Endodermal cell (in vitro differentiated cells): ENCODE measurements around the gene DLST. TPM values are rescaled to one million over a fixed set of nuclear protein-coding genes. Genes with fewer than 3 reads are reported as not detected.

Experiments
- DNase-seq: peaks from one replicate; pipeline ENCODE4 v3.0.0-alpha.2; 2017
- H3K27ac ChIP-seq: 2 replicates; pipeline ENCODE4 v1.5.1; 2013; ENCODE audit warnings: mild to moderate bottlenecking, low read depth, low read length, moderate library complexity
- H3K27me3 ChIP-seq: 2 replicates; pipeline ENCODE4 v1.6.1; 2013; ENCODE audit warnings: mild to moderate bottlenecking, low read length, moderate library complexity; ENCODE audit not compliant: insufficient read depth, control insufficient read depth, poor library complexity, severe bottlenecking
- H3K36me3 ChIP-seq: 2 replicates; pipeline ENCODE4 v1.7.0; 2013; ENCODE audit warnings: mild to moderate bottlenecking, low read length, moderate library complexity; ENCODE audit not compliant: control insufficient read depth, insufficient read depth
- H3K4me1 ChIP-seq: one replicate; pipeline ENCODE4 v1.7.0; 2013; ENCODE audit warnings: low read length; ENCODE audit not compliant: control insufficient read depth, insufficient read depth
- H3K4me3 ChIP-seq: 2 replicates; pipeline ENCODE4 v1.5.1; 2013; ENCODE audit warnings: mild to moderate bottlenecking, low read length, moderate library complexity
- H3K9ac ChIP-seq: 2 replicates; pipeline ENCODE4 v1.6.1; 2013; ENCODE audit warnings: mild to moderate bottlenecking, low read length, moderate library complexity; ENCODE audit not compliant: poor library complexity, severe bottlenecking; ENCODE audit errors: extremely low read depth
- H3K9me3 ChIP-seq: 2 replicates; pipeline ENCODE4 v1.6.1; 2013; ENCODE audit warnings: mild to moderate bottlenecking, low read length, moderate library complexity; ENCODE audit not compliant: control insufficient read depth
- H3K27ac Mint-ChIP-seq: 2 replicates; pipeline ENCODE4 v1.8.0; 2020; ENCODE audit warnings: mixed read lengths
- H3K27me3 Mint-ChIP-seq: 2 replicates; pipeline ENCODE4 v1.8.0; 2021; ENCODE audit warnings: mild to moderate bottlenecking, mixed read lengths; ENCODE audit not compliant: insufficient read depth
- H3K36me3 Mint-ChIP-seq: 2 replicates; pipeline ENCODE4 v1.8.0; 2020; ENCODE audit warnings: low read depth, mixed read lengths
- H3K4me1 Mint-ChIP-seq: 2 replicates; pipeline ENCODE4 v1.8.0; 2020; ENCODE audit warnings: mixed read lengths
- H3K4me3 Mint-ChIP-seq: 2 replicates; pipeline ENCODE4 v1.8.0; 2020; ENCODE audit warnings: mild to moderate bottlenecking, moderate library complexity, mixed read lengths
- H3K9me3 Mint-ChIP-seq: 2 replicates; pipeline ENCODE4 v1.8.0; 2020; ENCODE audit warnings: mild to moderate bottlenecking, mixed read lengths
- CTCF ChIP-seq: fragments of 200-600 bp; sonication (generic); conservative IDR thresholded peaks from 2 replicates; pipeline ENCODE4 v1.5.0; 2021; ENCODE audit warnings: antibody characterized with exemption, mild to moderate bottlenecking
- WGBS, 2 experiments: methylation state at CpG; one replicate each; pipeline versions ENCODE4 v1.1.5 to v1.1.7; 2013; ENCODE audit warnings: missing lambda C conversion rate in 2 of 2, mixed read lengths in 1 of 2; ENCODE audit not compliant: insufficient coverage in 1 of 2, insufficient read length in 1 of 2; 5-methylcytosine and 5-hydroxymethylcytosine counted together
- total RNA-seq, 2 donors: library from RNA; stranded (reverse); fragmentation: NEBNext Ultra II Directional in 1 of 2; extraction: Animal tissue kit (Norgen Biotek cat#: 25700) in 1 of 2; gene quantifications; 2 replicates in 1 of 2; 3 replicates in 1 of 2; pipeline ENCODE4 v1.2.1, GENCODE V29; 2021

Gene DLST
- total RNA-seq, 2 donors from 2014 or later = 119 to 126 TPM

- Histone ChIP-seq H3K4me1 (no peaks in the 10 kb centered on the region), H3K4me3 (no peak overlapping the region), H3K27ac (no peak overlapping the region), H3K9ac (no peak overlapping the region), H3K27me3 (peaks cover 20% of the 10 kb centered on the region), H3K36me3 (no peaks in the 10 kb centered on the region), H3K9me3 (no peaks in the 10 kb centered on the region)
- no peaks in the 10 kb centered on the region for H3K9me3 Mint-ChIP-seq
- no peak overlapping the region for H3K4me3 Mint-ChIP-seq
- no peaks in the 10 kb centered on the region for H3K4me1 Mint-ChIP-seq
- 87 to 89% methylated on average over 3 of the region's 3 CpGs for WGBS, 2 experiments
- H3K27me3 Mint-ChIP-seq = peaks cover 29% of the 10 kb centered on the region
- H3K27ac Mint-ChIP-seq = no peak overlapping the region
- peak; percentile 17 for DNase-seq
- H3K36me3 Mint-ChIP-seq = no peaks in the 10 kb centered on the region
- TF ChIP-seq CTCF = no peak
These were observed 14.9 kb upstream of the DLST start for GRCh38 chr14:74866708-74867389.

GRCh38 chr14:74867673-74868072 is 14.0 kb upstream of the DLST start:
- Histone ChIP-seq H3K9me3 (no peaks in the 10 kb centered on the region), H3K4me1 (no peaks in the 10 kb centered on the region), H3K36me3 (no peaks in the 10 kb centered on the region), H3K4me3 (no peak overlapping the region), H3K27me3 (peaks cover 29% of the 10 kb centered on the region), H3K9ac (no peak overlapping the region), H3K27ac (no peak overlapping the region)
- no peak overlapping the region for H3K4me3 Mint-ChIP-seq
- 82 to 93% methylated on average over 5 of the region's 5 CpGs for WGBS, 2 experiments
- H3K27ac Mint-ChIP-seq = no peak overlapping the region
- peaks cover 32% of the 10 kb centered on the region for H3K27me3 Mint-ChIP-seq
- no peak for TF ChIP-seq CTCF
- no peak for DNase-seq
- H3K9me3 Mint-ChIP-seq = no peaks in the 10 kb centered on the region
- no peaks in the 10 kb centered on the region for H3K4me1 Mint-ChIP-seq
- H3K36me3 Mint-ChIP-seq = no peaks in the 10 kb centered on the region

GRCh38 chr14:74868739-74869138 is 13.0 kb upstream of the DLST start:
- H3K4me3 Mint-ChIP-seq = no peak overlapping the region
- DNase-seq = no peak
- no peaks in the 10 kb centered on the region for H3K9me3 ChIP-seq
- no peak overlapping the region for H3K27ac Mint-ChIP-seq
- no peak overlapping the region for H3K4me3 ChIP-seq
- no peaks in the 10 kb centered on the region for H3K4me1 ChIP-seq
- no peaks in the 10 kb centered on the region for H3K9me3 Mint-ChIP-seq
- 67 to 89% methylated on average over 1 to 8 of the region's 8 CpGs for WGBS, 2 experiments
- H3K9ac ChIP-seq = no peak overlapping the region
- H3K36me3 ChIP-seq = no peaks in the 10 kb centered on the region
- no peak overlapping the region for H3K27ac ChIP-seq
- no peaks in the 10 kb centered on the region for H3K36me3 Mint-ChIP-seq
- peaks cover 38% of the 10 kb centered on the region for H3K27me3 ChIP-seq
- peaks cover 36% of the 10 kb centered on the region for H3K27me3 Mint-ChIP-seq
- no peak for TF ChIP-seq CTCF
- H3K4me1 Mint-ChIP-seq = no peaks in the 10 kb centered on the region
